SK-N-SH treated with all-trans-retinoic acid at 6 μM for 48 hours (cell line): ENCODE data around the gene ATRNL1.

Experiments used
- ATAC-seq: fragments of 200-7000 bp; cut with Tn5 transposase; 3 replicates; pipeline ENCODE4 v1.9.1; 2020; ENCODE audit warnings: mild to moderate bottlenecking, moderate library complexity
- ARNTL ChIP-seq: fragments of 450-650 bp; formaldehyde crosslinking; IDR thresholded peaks from 2 replicates; pipeline ENCODE4 v1.5.0; 2020; ENCODE audit warnings: low read depth, mild to moderate bottlenecking, moderate library complexity, borderline replicate concordance
- BACH2 ChIP-seq: fragments of 250-450 bp; sonication (Bioruptor Pico); IDR thresholded peaks from 2 replicates; pipeline ENCODE4 v1.9.0; 2021; ENCODE audit warnings: mild to moderate bottlenecking, borderline replicate concordance
- CREB5 ChIP-seq: fragments of 250-450 bp; sonication (Bioruptor Pico); IDR thresholded peaks from 2 replicates; pipeline ENCODE4 v1.5.1; 2020; ENCODE audit warnings: low read depth, mild to moderate bottlenecking, moderate library complexity
- CSDC2 ChIP-seq: fragments of 250-450 bp; sonication (Bioruptor Pico); IDR thresholded peaks from 2 replicates; pipeline ENCODE4 v1.5.0; 2020; ENCODE audit warnings: mild to moderate bottlenecking, moderate library complexity
- CSRNP3 ChIP-seq: fragments of 250-450 bp; sonication (Bioruptor Pico); IDR thresholded peaks from 2 replicates; pipeline ENCODE4 v1.5.1; 2021; ENCODE audit warnings: mild to moderate bottlenecking, moderate library complexity
- ESRRG ChIP-seq: fragments of 250-450 bp; sonication (Bioruptor Pico); IDR thresholded peaks from 2 replicates; pipeline ENCODE4 v1.6.1; 2021; ENCODE audit warnings: mild to moderate bottlenecking
- GLIS3 ChIP-seq: fragments of 250-450 bp; sonication (Bioruptor Pico); IDR thresholded peaks from 2 replicates; pipeline ENCODE4 v1.5.0; 2020; ENCODE audit warnings: mild to moderate bottlenecking, moderate library complexity
- ISL1 ChIP-seq: fragments of 250-450 bp; sonication (Bioruptor Pico); IDR thresholded peaks from 2 replicates; pipeline ENCODE4 v2.1.2; 2022; ENCODE audit warnings: mild to moderate bottlenecking, moderate library complexity
- OSR1 ChIP-seq: fragments of 250-450 bp; sonication (Bioruptor Pico); IDR thresholded peaks from 2 replicates; pipeline ENCODE4 v1.8.0; 2022; ENCODE audit warnings: moderate library complexity, mild to moderate bottlenecking, inconsistent platforms
- PATZ1 ChIP-seq: fragments of 250-450 bp; sonication (Bioruptor Pico); IDR thresholded peaks from 2 replicates; pipeline ENCODE4 v1.8.0; 2020; ENCODE audit warnings: mild to moderate bottlenecking, moderate library complexity, borderline replicate concordance
- POU6F1 ChIP-seq: fragments of 250-450 bp; sonication (Bioruptor Pico); IDR thresholded peaks from 2 replicates; pipeline ENCODE4 v1.8.0; 2021; ENCODE audit warnings: low read depth, mild to moderate bottlenecking, moderate library complexity, borderline replicate concordance
- PPARA ChIP-seq: fragments of 250-450 bp; sonication (Bioruptor Pico); IDR thresholded peaks from 2 replicates; pipeline ENCODE4 v1.5.0; 2020; ENCODE audit warnings: mild to moderate bottlenecking, borderline replicate concordance
- RARB ChIP-seq: fragments of 250-450 bp; sonication (Bioruptor Pico); IDR thresholded peaks from 2 replicates; pipeline ENCODE4 v1.8.0; 2021; ENCODE audit warnings: mild to moderate bottlenecking, moderate library complexity
- SNAI2 ChIP-seq: fragments of 250-450 bp; sonication (Bioruptor Pico); IDR thresholded peaks from 2 replicates; pipeline ENCODE4 v1.5.0; 2020; ENCODE audit warnings: mild to moderate bottlenecking, moderate library complexity
- TCF4 ChIP-seq: fragments of 250-450 bp; sonication (Bioruptor Pico); IDR thresholded peaks from 2 replicates; pipeline ENCODE4 v1.8.0; 2021; ENCODE audit warnings: mild to moderate bottlenecking, moderate library complexity, borderline replicate concordance
- TOX ChIP-seq: fragments of 250-450 bp; sonication (Bioruptor Pico); IDR thresholded peaks from 2 replicates; pipeline ENCODE4 v1.8.0; 2021; ENCODE audit warnings: mild to moderate bottlenecking, moderate library complexity, borderline replicate concordance
- TSHZ2 ChIP-seq: fragments of 250-450 bp; sonication (Bioruptor Pico); IDR thresholded peaks from 2 replicates; pipeline ENCODE4 v1.5.0; 2020; ENCODE audit warnings: mild to moderate bottlenecking, moderate library complexity
- ZC3H10 ChIP-seq: fragments of 250-450 bp; sonication (Bioruptor Pico); IDR thresholded peaks from 2 replicates; pipeline ENCODE4 v1.5.1; 2021; ENCODE audit warnings: mild to moderate bottlenecking, moderate library complexity
- ZFP3 ChIP-seq: fragments of 250-450 bp; sonication (Bioruptor Pico); IDR thresholded peaks from 2 replicates; pipeline ENCODE4 v1.5.0; 2020; ENCODE audit warnings: mild to moderate bottlenecking, moderate library complexity
- ZFP30 ChIP-seq: fragments of 450-650 bp; formaldehyde crosslinking; IDR thresholded peaks from 2 replicates; pipeline ENCODE4 v1.5.0; 2022; ENCODE audit warnings: mild to moderate bottlenecking, moderate library complexity
- ZNF565 ChIP-seq: fragments of 450-650 bp; formaldehyde crosslinking; conservative IDR thresholded peaks from 2 replicates; pipeline ENCODE4 v1.5.0; 2020; ENCODE audit warnings: low read depth, mild to moderate bottlenecking, moderate library complexity
- ZNF70 ChIP-seq: fragments of 450-650 bp; formaldehyde crosslinking; IDR thresholded peaks from 2 replicates; pipeline ENCODE4 v1.5.0; 2020; ENCODE audit warnings: mild to moderate bottlenecking, moderate library complexity
- ZNF8 ChIP-seq: fragments of 450-650 bp; formaldehyde crosslinking; IDR thresholded peaks from 2 replicates; pipeline ENCODE4 v1.5.0; 2020; ENCODE audit warnings: mild to moderate bottlenecking, moderate library complexity

ATRNL1 gene

GRCh38 chr10:115857856-115858255, 764.7 kb downstream of the ATRNL1 start:
- ATAC-seq: no peak
- no peak for TF ChIP-seq ZFP30 (CRISPR knock-in tag)
- TF ChIP-seq GLIS3 (CRISPR knock-in tag): no peak
- TF ChIP-seq ISL1 (CRISPR knock-in tag): no peak
- TF ChIP-seq BACH2 (CRISPR knock-in tag): no peak
- no peak for TF ChIP-seq ZNF8
- TF ChIP-seq ESRRG (CRISPR knock-in tag): no peak
- no peak for TF ChIP-seq RARB
- TF ChIP-seq PPARA: no peak
- TF ChIP-seq CSDC2 (CRISPR knock-in tag): no peak
- TF ChIP-seq ZNF565 (CRISPR knock-in tag): no peak
- TF ChIP-seq CSRNP3: no peak
- no peak for TF ChIP-seq ZC3H10 (CRISPR knock-in tag)
- no peak for TF ChIP-seq OSR1 (CRISPR knock-in tag)
- no peak for TF ChIP-seq ZNF70 (CRISPR knock-in tag)
- TF ChIP-seq TOX: no peak
- no peak for TF ChIP-seq ZFP3
- TF ChIP-seq, all 23 proteins: peak for 0

- TF ChIP-seq TOX (no peak), SNAI2 (CRISPR knock-in tag) (no peak), OSR1 (CRISPR knock-in tag) (no peak), ZNF70 (CRISPR knock-in tag) (no peak), ZFP30 (CRISPR knock-in tag) (no peak), CREB5 (CRISPR knock-in tag) (no peak), ESRRG (CRISPR knock-in tag) (no peak), ARNTL (CRISPR knock-in tag) (no peak)
- ATAC-seq: no peak
These were observed 767.3 kb downstream of the ATRNL1 start for GRCh38 chr10:115860182-115861107.

GRCh38 chr10:115861455-115861854, 768.3 kb downstream of the ATRNL1 start:
- no peak for ATAC-seq

More at GRCh38 chr10:115861455-115861854, 768.3 kb downstream of the ATRNL1 start:
- TF ChIP-seq BACH2 (CRISPR knock-in tag): no peak
- TF ChIP-seq RARB: no peak
- TF ChIP-seq PATZ1 (CRISPR knock-in tag): no peak
- TF ChIP-seq POU6F1 (CRISPR knock-in tag): no peak
- no peak for TF ChIP-seq ISL1 (CRISPR knock-in tag)
- TF ChIP-seq SNAI2 (CRISPR knock-in tag): no peak
- no peak for TF ChIP-seq GLIS3 (CRISPR knock-in tag)
- TF ChIP-seq ARNTL (CRISPR knock-in tag): no peak
- TF ChIP-seq CSDC2 (CRISPR knock-in tag): no peak
- TF ChIP-seq ESRRG (CRISPR knock-in tag): no peak
- no peak for TF ChIP-seq TSHZ2
- TF ChIP-seq ZFP30 (CRISPR knock-in tag): no peak
- TF ChIP-seq ZFP3: no peak
- no peak for TF ChIP-seq TCF4 (CRISPR knock-in tag)
- TF ChIP-seq ZNF70 (CRISPR knock-in tag): no peak
- no peak for TF ChIP-seq TOX
- no peak for TF ChIP-seq CSRNP3
- no peak for TF ChIP-seq ZNF8
- TF ChIP-seq OSR1 (CRISPR knock-in tag): no peak
